Neural cell (in vitro differentiated cells): ENCODE measurements around the gene GRIN1. TPM values are rescaled to one million over a fixed set of nuclear protein-coding genes. Genes with fewer than 3 reads are reported as not detected.

Source experiments
- H2AFZ ChIP-seq: fragments of 200-600, 300-800 bp; sonication (generic), shearing (Covaris generic); 2 replicates; pipeline ENCODE4 v1.6.0; 2014; ENCODE audit warnings: low read depth, mild to moderate bottlenecking, antibody characterized with exemption, low read length, moderate library complexity
- H3F3A ChIP-seq: fragments of 200-600 bp; shearing (Covaris generic); 2 replicates; pipeline ENCODE4 v1.6.1; 2016; ENCODE audit warnings: mild to moderate bottlenecking, moderate library complexity, mixed read lengths, antibody characterized with exemption, low read length; ENCODE audit not compliant: insufficient read depth, poor library complexity, severe bottlenecking
- H3K27ac ChIP-seq: fragments of 200-600, 300-800 bp; sonication (generic), shearing (Covaris generic); 2 replicates; pipeline ENCODE4 v1.5.1; 2014; ENCODE audit warnings: mild to moderate bottlenecking, low read length, moderate library complexity
- H3K27me3 ChIP-seq: fragments of 300-800, 200-600 bp; sonication (generic), shearing (Covaris generic); 2 replicates; pipeline ENCODE4 v1.6.0; 2014; ENCODE audit warnings: mild to moderate bottlenecking, low read depth, low read length, moderate library complexity; ENCODE audit not compliant: insufficient read depth
- H3K36me3 ChIP-seq: fragments of 300-800, 200-600 bp; sonication (generic), shearing (Covaris generic); 2 replicates; pipeline ENCODE4 v1.5.1; 2014; ENCODE audit warnings: mild to moderate bottlenecking, antibody characterized with exemption, low read length, moderate library complexity; ENCODE audit not compliant: insufficient read depth
- H3K4me2 ChIP-seq: fragments of 300-800, 200-600 bp; sonication (generic), shearing (Covaris generic); 2 replicates; pipeline ENCODE4 v1.6.0; 2014; ENCODE audit warnings: mild to moderate bottlenecking, low read length
- H3K4me3 ChIP-seq: fragments of 300-800, 200-600 bp; sonication (generic), shearing (Covaris generic); 2 replicates; pipeline ENCODE4 v1.5.1; 2014; ENCODE audit warnings: mild to moderate bottlenecking, low read length, moderate library complexity
- H3K79me2 ChIP-seq: fragments of 200-600 bp; shearing (Covaris generic); replicated peaks from 2 replicates; pipeline ENCODE4 v1.6.0; 2014; ENCODE audit warnings: mild to moderate bottlenecking, low read length, moderate library complexity; ENCODE audit not compliant: insufficient read depth
- H3K9ac ChIP-seq: fragments of 300-800, 200-600 bp; sonication (generic), shearing (Covaris generic); 2 replicates; pipeline ENCODE4 v1.6.1; 2016; ENCODE audit warnings: mild to moderate bottlenecking, low read length, mixed read lengths
- H3K9me2 ChIP-seq: fragments of 200-600 bp; shearing (Covaris generic); 2 replicates; pipeline ENCODE4 v1.6.1; 2016; ENCODE audit warnings: mild to moderate bottlenecking, low read length, mixed read lengths; ENCODE audit not compliant: insufficient read depth
- H3K9me3 ChIP-seq: fragments of 200-600, 300-800 bp; sonication (generic), shearing (Covaris generic); 2 replicates; pipeline ENCODE4 v1.6.1; 2016; ENCODE audit warnings: mild to moderate bottlenecking, mixed run types, low read length, moderate library complexity, mixed read lengths
- H4K20me1 ChIP-seq: fragments of 200-600 bp; shearing (Covaris generic); 2 replicates; pipeline ENCODE4 v1.6.1; 2016; ENCODE audit warnings: mild to moderate bottlenecking, mixed run types; ENCODE audit not compliant: insufficient read depth
- CTCF ChIP-seq: fragments of 450-650 bp; IDR thresholded peaks from 2 replicates; pipeline ENCODE4 v1.5.1; 2014; ENCODE audit warnings: antibody characterized with exemption, mild to moderate bottlenecking, moderate library complexity; ENCODE audit not compliant: poor library complexity, severe bottlenecking
- EP300 ChIP-seq: fragments of 450-650 bp; conservative IDR thresholded peaks from 2 replicates; pipeline ENCODE4 v1.6.1; 2014; ENCODE audit warnings: antibody characterized with exemption, mild to moderate bottlenecking, moderate library complexity; ENCODE audit not compliant: poor library complexity, severe bottlenecking
- EZH2 ChIP-seq: fragments of 200-600, 300-800 bp; shearing (Covaris generic), sonication (generic); IDR thresholded peaks from 2 replicates; pipeline ENCODE4 v1.6.1; 2014; ENCODE audit warnings: antibody characterized with exemption, low read length, borderline replicate concordance, mild to moderate bottlenecking; ENCODE audit not compliant: insufficient read depth, poor library complexity, severe bottlenecking
- MXI1 ChIP-seq: fragments of 450-650 bp; conservative IDR thresholded peaks from 2 replicates; pipeline ENCODE4 v1.6.1; 2014; ENCODE audit warnings: antibody characterized with exemption, mild to moderate bottlenecking; ENCODE audit not compliant: poor library complexity, severe bottlenecking
- POLR2AphosphoS5 ChIP-seq: IDR thresholded peaks from 2 replicates; pipeline ENCODE4 v1.6.1; 2012
- RAD21 ChIP-seq: fragments of 450-650 bp; conservative IDR thresholded peaks from 2 replicates; pipeline ENCODE4 v1.6.1; 2014; ENCODE audit warnings: antibody characterized with exemption, mild to moderate bottlenecking, moderate library complexity
- REST ChIP-seq: IDR thresholded peaks from 2 replicates; pipeline ENCODE4 v1.6.1; 2012; ENCODE audit warnings: borderline replicate concordance
- SMC3 ChIP-seq: fragments of 450-650 bp; conservative IDR thresholded peaks from 2 replicates; pipeline ENCODE4 v1.6.1; 2014; ENCODE audit warnings: antibody characterized with exemption, mild to moderate bottlenecking, moderate library complexity; ENCODE audit not compliant: poor library complexity
- TAF1 ChIP-seq: IDR thresholded peaks from 2 replicates; pipeline ENCODE4 v1.6.1; 2012; ENCODE audit warnings: low read depth
- polyA plus RNA-seq: library from polyadenylated mRNA; depleted of rRNA; stranded (reverse); fragments of >200 nt; gene quantifications from 2 replicates; pipeline ENCODE4 v1.2.3, GENCODE V29; 2014

The GRIN1 gene
- polyA plus RNA-seq, 1 donor from 2014 or later, result 0.58 TPM

GRCh38 chr9:137175345-137175961 lies 36.5 kb downstream of the GRIN1 start:
- Histone ChIP-seq H4K20me1 (no peaks in the 10 kb centered on the region), H3K36me3 (no peaks in the 10 kb centered on the region), H2AFZ (no peak overlapping the region), H3F3A (no peaks in the 10 kb centered on the region), H3K79me2 (no peaks in the 10 kb centered on the region), H3K4me2 (no peak overlapping the region), H3K9ac (no peak overlapping the region), H3K4me3 (no peak overlapping the region), H3K27ac (no peak overlapping the region), H3K9me3 (no peaks in the 10 kb centered on the region), H3K27me3 (peaks cover 5% of the 10 kb centered on the region), H3K9me2 (no peaks in the 10 kb centered on the region)
- TF ChIP-seq TAF1 (no peak), REST (no peak), POLR2AphosphoS5 (no peak), CTCF (no peak), EP300 (no peak), SMC3 (no peak), MXI1 (no peak), RAD21 (no peak), EZH2 (no peak)

- TF ChIP-seq POLR2AphosphoS5 (no peak), CTCF (no peak)
- no peak overlapping the region for H3K4me2 ChIP-seq
- H3K4me3 ChIP-seq, result no peak overlapping the region
- no peaks in the 10 kb centered on the region for H3K79me2 ChIP-seq
- H3K27me3 ChIP-seq, result no peaks in the 10 kb centered on the region
- no peaks in the 10 kb centered on the region for H3F3A ChIP-seq
- H3K9me3 ChIP-seq, result no peaks in the 10 kb centered on the region
- no peak overlapping the region for H3K27ac ChIP-seq
- no peaks in the 10 kb centered on the region for H4K20me1 ChIP-seq
- H3K9ac ChIP-seq, result no peak overlapping the region
- H3K9me2 ChIP-seq, result no peaks in the 10 kb centered on the region
- H3K36me3 ChIP-seq, result no peaks in the 10 kb centered on the region
- H2AFZ ChIP-seq, result no peak overlapping the region
Measured at GRCh38 chr9:137176302-137177182, 37.6 kb downstream of the GRIN1 start.
